K562 (cell line): ENCODE data around the gene NMNAT2. TPM values are rescaled to one million over a fixed set of nuclear protein-coding genes. Genes with fewer than 3 reads are reported as not detected.
A peak's percentile ranks its signal among the peaks of the same experiment; 100 is the strongest.

Experiments used
- ATF7 ChIP-seq: fragments of 450-650 bp; IDR thresholded peaks from 2 replicates; pipeline ENCODE4 v1.7.1; 2014; ENCODE audit warnings: mild to moderate bottlenecking, moderate library complexity
- BCL6 ChIP-seq: fragments of 250-450 bp; sonication (Bioruptor Pico); IDR thresholded peaks from 2 replicates; pipeline ENCODE4 v1.4.0; 2020
- JUN ChIP-seq, 2 experiments: sonication (generic) in 1 of 2; formaldehyde crosslinking in 1 of 2; IDR thresholded peaks; 2 replicates each; pipeline versions ENCODE4 v1.6.1 to v1.8.0; 2012 to 2022; ENCODE audit warnings: borderline replicate concordance in 2 of 2, mild to moderate bottlenecking in 2 of 2, improper control_type of control experiment in 1 of 2, low read depth in 1 of 2, low read length in 1 of 2, missing genetic modification reagents in 1 of 2
- NCOR1 ChIP-seq: fragments of 450-650 bp; IDR thresholded peaks from 2 replicates; pipeline ENCODE4 v1.6.1; 2016; ENCODE audit warnings: mild to moderate bottlenecking, moderate library complexity
- PRMT5 ChIP-seq: sonication (generic); formaldehyde crosslinking; IDR thresholded peaks from 2 replicates; pipeline ENCODE4 v1.5.0; 2020; ENCODE audit warnings: missing genetic modification reagents
- RAD51 ChIP-seq: fragments of 450-650 bp; IDR thresholded peaks from 2 replicates; pipeline ENCODE4 v1.7.1; 2016; ENCODE audit warnings: low read depth, mild to moderate bottlenecking, borderline replicate concordance
- RBM39 ChIP-seq: fragments of 200-400 bp; formaldehyde crosslinking; optimal IDR thresholded peaks from 2 replicates; pipeline ENCODE3; 2018; ENCODE audit warnings: low read depth, low read length
- SIX5 ChIP-seq, 2 experiments: IDR thresholded peaks; 2 replicates each; pipeline ENCODE4 v1.6.1; 2011; ENCODE audit warnings: low read length in 2 of 2, borderline replicate concordance in 1 of 2, low read depth in 1 of 2, mild to moderate bottlenecking in 1 of 2, moderate library complexity in 1 of 2; ENCODE audit not compliant: insufficient read depth in 1 of 2
- SMAD4 ChIP-seq: fragments of 250-450 bp; sonication (Bioruptor Pico); conservative IDR thresholded peaks from 2 replicates; pipeline ENCODE4 v1.8.0; 2021; ENCODE audit warnings: inconsistent platforms, mild to moderate bottlenecking, moderate library complexity
- SMC3 ChIP-seq: conservative IDR thresholded peaks from 2 replicates; pipeline ENCODE4 v1.6.1; 2011; ENCODE audit warnings: low read depth, low read length, improper control_type of control experiment; ENCODE audit not compliant: insufficient read depth
- SP1 ChIP-seq: sonication (generic); formaldehyde crosslinking; IDR thresholded peaks from 2 replicates; pipeline ENCODE4 v1.8.1; 2022; ENCODE audit warnings: mild to moderate bottlenecking, missing genetic modification reagents
- TAF9B ChIP-seq: fragments of 450-650 bp; IDR thresholded peaks from 2 replicates; pipeline ENCODE4 v1.6.1; 2018; ENCODE audit warnings: mild to moderate bottlenecking; ENCODE audit not compliant: partially characterized antibody
- TARDBP ChIP-seq: fragments of 450-650 bp; IDR thresholded peaks from 2 replicates; pipeline ENCODE4 v1.6.1; 2016
- polyA plus RNA-seq, 8 experiments: library from polyadenylated mRNA; depleted of rRNA in 4 of 8; stranded (reverse) in 5 of 8; unstranded in 3 of 8; fragments of >200 nt; fragmentation: Nextera tagmentation in 2 of 8; fragmentation: Illumina TruSeq in 1 of 8; extraction: Ambion mirVana in 2 of 8; extraction: Trizol in 1 of 8; gene quantifications; 2 replicates each; pipeline versions ENCODE4 v1.2.1 to v1.2.3, GENCODE V29; 2011 to 2014; ENCODE audit warnings: inconsistent platforms in 1 of 8, missing spikeins in 1 of 8
- total RNA-seq, 7 experiments: library from RNA; depleted of rRNA in 6 of 7; stranded (reverse); fragments of >200 nt in 6 of 7; fragmentation: Illumina TruSeq in 2 of 7; extraction: Trizol in 2 of 7; gene quantifications; 2 replicates each; pipeline versions ENCODE4 v1.2.1 to v1.2.3, GENCODE V29; 2011 to 2021; ENCODE audit warnings: low replicate concordance in 1 of 7
- TF ChIP-seq, protein P1 (sequence below), 3 experiments: IDR thresholded peaks in 2 of 3; conservative IDR thresholded peaks in 1 of 3; 2 replicates each; pipeline ENCODE4 v1.5.1; 2011 to 2012; ENCODE audit warnings: low read length in 3 of 3, mild to moderate bottlenecking in 3 of 3, control low read depth in 2 of 3, improper control_type of control experiment in 1 of 3, inconsistent platforms in 1 of 3, low read depth in 1 of 3, mixed read lengths in 1 of 3, moderate library complexity in 1 of 3; ENCODE audit not compliant: insufficient read depth in 2 of 3
- TF ChIP-seq, protein P2 (sequence below): sonication (generic); formaldehyde crosslinking; IDR thresholded peaks from 2 replicates; pipeline ENCODE4 v1.8.1; 2023; ENCODE audit warnings: mild to moderate bottlenecking, missing genetic modification reagents
- TF ChIP-seq, protein P3 (sequence below): fragments of 450-650 bp; formaldehyde crosslinking; IDR thresholded peaks from 2 replicates; pipeline ENCODE4 v1.4.0; 2020; ENCODE audit warnings: mild to moderate bottlenecking, moderate library complexity
- TF ChIP-seq, protein P4 (sequence below): fragments of 250-450 bp; sonication (Bioruptor Pico); IDR thresholded peaks from 2 replicates; pipeline ENCODE4 v1.9.0; 2021; ENCODE audit warnings: mild to moderate bottlenecking
- TF ChIP-seq, protein P5 (sequence below): sonication (generic); formaldehyde crosslinking; IDR thresholded peaks from 2 replicates; pipeline ENCODE4 v1.8.0; 2023; ENCODE audit warnings: mild to moderate bottlenecking, missing genetic modification reagents

Gene NMNAT2
- total and polyA plus RNA-seq, 9 of the 15 experiments (the other 6 are each of a cell fraction or from before 2014, with no cell fraction given), result not detected

DNA sequence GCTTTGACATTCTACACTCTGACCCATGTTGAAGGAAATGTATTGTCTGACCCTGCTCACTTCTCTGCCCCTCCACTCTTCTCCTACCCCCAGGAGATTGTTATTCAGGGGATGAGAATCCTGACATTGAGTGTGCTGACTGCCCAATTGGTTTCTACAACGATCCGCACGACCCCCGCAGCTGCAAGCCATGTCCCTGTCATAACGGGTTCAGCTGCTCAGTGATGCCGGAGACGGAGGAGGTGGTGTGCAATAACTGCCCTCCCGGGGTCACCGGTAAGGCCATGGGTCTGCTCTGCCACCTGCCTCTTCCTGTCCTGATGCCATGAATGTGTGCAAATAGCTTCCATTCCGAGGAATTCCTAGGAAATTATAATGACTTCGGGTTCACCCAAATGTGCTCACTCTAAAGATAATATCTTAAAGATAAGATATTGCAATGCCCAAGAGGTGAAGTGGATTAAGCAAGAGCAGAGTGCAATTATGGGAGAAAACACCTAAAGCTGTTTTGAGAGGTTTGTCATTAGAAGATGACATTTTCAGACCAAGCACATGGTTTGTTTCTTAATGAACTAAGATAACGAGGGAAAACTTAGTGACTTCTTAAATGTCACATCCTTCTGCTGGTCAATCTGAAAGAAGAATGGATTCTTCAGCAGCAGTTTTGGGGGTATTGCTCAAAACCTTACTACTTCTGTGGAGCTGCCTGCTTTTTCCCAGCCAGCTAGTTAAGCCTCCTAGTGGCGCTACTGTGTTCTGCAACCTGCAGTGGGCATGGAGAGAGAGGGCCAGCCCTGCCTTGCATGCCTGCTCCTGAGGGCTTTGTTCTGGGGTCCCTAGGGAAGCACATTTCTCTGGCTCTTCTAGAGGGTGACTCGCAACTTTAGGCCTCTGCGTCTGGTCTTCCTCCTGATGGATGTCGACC is 190.5 kb downstream of the NMNAT2 start (continued):
- no peak for TF ChIP-seq SIX5 (IDR thresholded peaks at IDR 0.05; ENCODE audit: borderline replicate concordance in 1 of 2, insufficient read depth in 1 of 2, low read depth in 1 of 2, low read length in 2 of 2)
- TF ChIP-seq PRMT5, result no peak
- TF ChIP-seq, protein P1, sequence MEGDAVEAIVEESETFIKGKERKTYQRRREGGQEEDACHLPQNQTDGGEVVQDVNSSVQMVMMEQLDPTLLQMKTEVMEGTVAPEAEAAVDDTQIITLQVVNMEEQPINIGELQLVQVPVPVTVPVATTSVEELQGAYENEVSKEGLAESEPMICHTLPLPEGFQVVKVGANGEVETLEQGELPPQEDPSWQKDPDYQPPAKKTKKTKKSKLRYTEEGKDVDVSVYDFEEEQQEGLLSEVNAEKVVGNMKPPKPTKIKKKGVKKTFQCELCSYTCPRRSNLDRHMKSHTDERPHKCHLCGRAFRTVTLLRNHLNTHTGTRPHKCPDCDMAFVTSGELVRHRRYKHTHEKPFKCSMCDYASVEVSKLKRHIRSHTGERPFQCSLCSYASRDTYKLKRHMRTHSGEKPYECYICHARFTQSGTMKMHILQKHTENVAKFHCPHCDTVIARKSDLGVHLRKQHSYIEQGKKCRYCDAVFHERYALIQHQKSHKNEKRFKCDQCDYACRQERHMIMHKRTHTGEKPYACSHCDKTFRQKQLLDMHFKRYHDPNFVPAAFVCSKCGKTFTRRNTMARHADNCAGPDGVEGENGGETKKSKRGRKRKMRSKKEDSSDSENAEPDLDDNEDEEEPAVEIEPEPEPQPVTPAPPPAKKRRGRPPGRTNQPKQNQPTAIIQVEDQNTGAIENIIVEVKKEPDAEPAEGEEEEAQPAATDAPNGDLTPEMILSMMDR (IDR thresholded peaks at IDR 0.05 in 2 of 3, conservative IDR thresholded peaks at IDR 0.05 in 1 of 3; ENCODE audit: insufficient read depth in 2 of 3, low read depth in 1 of 3, low read length in 3 of 3), result peak; percentile 73 to 80 (median 74)
- TF ChIP-seq SMC3, result peak; percentile 40; the same call in 1 of the 2 replicates
- no peak for TF ChIP-seq RBM39
- no peak for TF ChIP-seq SP1 (CRISPR knock-in tag)
- TF ChIP-seq SMAD4, result no peak
- no peak for TF ChIP-seq BCL6
- TF ChIP-seq, protein P2, sequence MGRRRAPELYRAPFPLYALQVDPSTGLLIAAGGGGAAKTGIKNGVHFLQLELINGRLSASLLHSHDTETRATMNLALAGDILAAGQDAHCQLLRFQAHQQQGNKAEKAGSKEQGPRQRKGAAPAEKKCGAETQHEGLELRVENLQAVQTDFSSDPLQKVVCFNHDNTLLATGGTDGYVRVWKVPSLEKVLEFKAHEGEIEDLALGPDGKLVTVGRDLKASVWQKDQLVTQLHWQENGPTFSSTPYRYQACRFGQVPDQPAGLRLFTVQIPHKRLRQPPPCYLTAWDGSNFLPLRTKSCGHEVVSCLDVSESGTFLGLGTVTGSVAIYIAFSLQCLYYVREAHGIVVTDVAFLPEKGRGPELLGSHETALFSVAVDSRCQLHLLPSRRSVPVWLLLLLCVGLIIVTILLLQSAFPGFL (CRISPR knock-in tag), result no peak
- TF ChIP-seq RAD51, result no peak
- no peak for TF ChIP-seq NCOR1
- no peak for TF ChIP-seq JUN (IDR thresholded peaks at IDR 0.05; ENCODE audit: borderline replicate concordance, low read depth, low read length)
- no peak for TF ChIP-seq JUN (CRISPR knock-in tag; IDR thresholded peaks at IDR 0.05; ENCODE audit: borderline replicate concordance)
- TF ChIP-seq TAF9B, result no peak
- no peak for TF ChIP-seq TARDBP
- TF ChIP-seq, protein P3, sequence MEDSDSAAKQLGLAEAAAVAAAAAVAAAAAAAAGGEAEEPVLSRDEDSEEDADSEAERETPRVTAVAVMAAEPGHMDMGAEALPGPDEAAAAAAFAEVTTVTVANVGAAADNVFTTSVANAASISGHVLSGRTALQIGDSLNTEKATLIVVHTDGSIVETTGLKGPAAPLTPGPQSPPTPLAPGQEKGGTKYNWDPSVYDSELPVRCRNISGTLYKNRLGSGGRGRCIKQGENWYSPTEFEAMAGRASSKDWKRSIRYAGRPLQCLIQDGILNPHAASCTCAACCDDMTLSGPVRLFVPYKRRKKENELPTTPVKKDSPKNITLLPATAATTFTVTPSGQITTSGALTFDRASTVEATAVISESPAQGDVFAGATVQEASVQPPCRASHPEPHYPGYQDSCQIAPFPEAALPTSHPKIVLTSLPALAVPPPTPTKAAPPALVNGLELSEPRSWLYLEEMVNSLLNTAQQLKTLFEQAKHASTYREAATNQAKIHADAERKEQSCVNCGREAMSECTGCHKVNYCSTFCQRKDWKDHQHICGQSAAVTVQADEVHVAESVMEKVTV (CRISPR knock-in tag), result no peak
- TF ChIP-seq, protein P4, sequence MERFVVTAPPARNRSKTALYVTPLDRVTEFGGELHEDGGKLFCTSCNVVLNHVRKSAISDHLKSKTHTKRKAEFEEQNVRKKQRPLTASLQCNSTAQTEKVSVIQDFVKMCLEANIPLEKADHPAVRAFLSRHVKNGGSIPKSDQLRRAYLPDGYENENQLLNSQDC (CRISPR knock-in tag), result no peak
- TF ChIP-seq, protein P5, sequence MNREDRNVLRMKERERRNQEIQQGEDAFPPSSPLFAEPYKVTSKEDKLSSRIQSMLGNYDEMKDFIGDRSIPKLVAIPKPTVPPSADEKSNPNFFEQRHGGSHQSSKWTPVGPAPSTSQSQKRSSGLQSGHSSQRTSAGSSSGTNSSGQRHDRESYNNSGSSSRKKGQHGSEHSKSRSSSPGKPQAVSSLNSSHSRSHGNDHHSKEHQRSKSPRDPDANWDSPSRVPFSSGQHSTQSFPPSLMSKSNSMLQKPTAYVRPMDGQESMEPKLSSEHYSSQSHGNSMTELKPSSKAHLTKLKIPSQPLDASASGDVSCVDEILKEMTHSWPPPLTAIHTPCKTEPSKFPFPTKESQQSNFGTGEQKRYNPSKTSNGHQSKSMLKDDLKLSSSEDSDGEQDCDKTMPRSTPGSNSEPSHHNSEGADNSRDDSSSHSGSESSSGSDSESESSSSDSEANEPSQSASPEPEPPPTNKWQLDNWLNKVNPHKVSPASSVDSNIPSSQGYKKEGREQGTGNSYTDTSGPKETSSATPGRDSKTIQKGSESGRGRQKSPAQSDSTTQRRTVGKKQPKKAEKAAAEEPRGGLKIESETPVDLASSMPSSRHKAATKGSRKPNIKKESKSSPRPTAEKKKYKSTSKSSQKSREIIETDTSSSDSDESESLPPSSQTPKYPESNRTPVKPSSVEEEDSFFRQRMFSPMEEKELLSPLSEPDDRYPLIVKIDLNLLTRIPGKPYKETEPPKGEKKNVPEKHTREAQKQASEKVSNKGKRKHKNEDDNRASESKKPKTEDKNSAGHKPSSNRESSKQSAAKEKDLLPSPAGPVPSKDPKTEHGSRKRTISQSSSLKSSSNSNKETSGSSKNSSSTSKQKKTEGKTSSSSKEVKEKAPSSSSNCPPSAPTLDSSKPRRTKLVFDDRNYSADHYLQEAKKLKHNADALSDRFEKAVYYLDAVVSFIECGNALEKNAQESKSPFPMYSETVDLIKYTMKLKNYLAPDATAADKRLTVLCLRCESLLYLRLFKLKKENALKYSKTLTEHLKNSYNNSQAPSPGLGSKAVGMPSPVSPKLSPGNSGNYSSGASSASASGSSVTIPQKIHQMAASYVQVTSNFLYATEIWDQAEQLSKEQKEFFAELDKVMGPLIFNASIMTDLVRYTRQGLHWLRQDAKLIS (CRISPR knock-in tag), result no peak
- TF ChIP-seq ATF7, result no peak
